ENCODE measurements around the gene DOP1A. TPM values are rescaled to one million over a fixed set of nuclear protein-coding genes. Genes with fewer than 3 reads are reported as not detected.

DOP1A gene
- total and polyA plus RNA-seq, 2 of the 13 experiments (the other 11 are each of a cell fraction or from before 2014, with no cell fraction given), result 5.2 to 16.7 TPM

DNA sequence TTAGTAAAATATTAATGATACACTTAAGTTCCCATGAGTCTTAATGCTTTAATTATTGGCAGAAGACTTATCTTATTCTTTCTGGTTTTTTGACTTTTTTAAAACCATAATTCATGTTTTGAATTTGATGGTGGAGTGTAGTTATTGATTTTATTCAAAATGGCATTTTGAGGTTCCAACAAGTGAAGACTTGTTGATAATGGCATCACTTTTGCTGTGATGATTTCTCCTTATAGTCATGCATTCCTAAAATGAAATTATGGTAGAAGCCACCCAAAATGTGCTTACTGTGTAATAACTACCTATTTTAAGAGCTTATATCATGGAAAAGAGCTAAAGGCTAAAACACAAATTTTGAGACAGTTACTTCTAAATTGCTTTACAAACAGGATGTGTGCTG, 2.2 kb downstream of the DOP1A start (continued):
- TF ChIP-seq, protein P1, sequence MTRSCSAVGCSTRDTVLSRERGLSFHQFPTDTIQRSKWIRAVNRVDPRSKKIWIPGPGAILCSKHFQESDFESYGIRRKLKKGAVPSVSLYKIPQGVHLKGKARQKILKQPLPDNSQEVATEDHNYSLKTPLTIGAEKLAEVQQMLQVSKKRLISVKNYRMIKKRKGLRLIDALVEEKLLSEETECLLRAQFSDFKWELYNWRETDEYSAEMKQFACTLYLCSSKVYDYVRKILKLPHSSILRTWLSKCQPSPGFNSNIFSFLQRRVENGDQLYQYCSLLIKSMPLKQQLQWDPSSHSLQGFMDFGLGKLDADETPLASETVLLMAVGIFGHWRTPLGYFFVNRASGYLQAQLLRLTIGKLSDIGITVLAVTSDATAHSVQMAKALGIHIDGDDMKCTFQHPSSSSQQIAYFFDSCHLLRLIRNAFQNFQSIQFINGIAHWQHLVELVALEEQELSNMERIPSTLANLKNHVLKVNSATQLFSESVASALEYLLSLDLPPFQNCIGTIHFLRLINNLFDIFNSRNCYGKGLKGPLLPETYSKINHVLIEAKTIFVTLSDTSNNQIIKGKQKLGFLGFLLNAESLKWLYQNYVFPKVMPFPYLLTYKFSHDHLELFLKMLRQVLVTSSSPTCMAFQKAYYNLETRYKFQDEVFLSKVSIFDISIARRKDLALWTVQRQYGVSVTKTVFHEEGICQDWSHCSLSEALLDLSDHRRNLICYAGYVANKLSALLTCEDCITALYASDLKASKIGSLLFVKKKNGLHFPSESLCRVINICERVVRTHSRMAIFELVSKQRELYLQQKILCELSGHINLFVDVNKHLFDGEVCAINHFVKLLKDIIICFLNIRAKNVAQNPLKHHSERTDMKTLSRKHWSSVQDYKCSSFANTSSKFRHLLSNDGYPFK (CRISPR knock-in tag; IDR thresholded peaks at IDR 0.05; ENCODE audit: borderline replicate concordance), result no peak

GRCh38 chr6:83071023-83071422, 3.6 kb downstream of the DOP1A start:
- in situ Hi-C loops (cut with HindIII; ENCODE audit: extremely low pct_ligation_motif_present, low pct_unique_long_range_greater_than_20kb) (loop anchor here (25.0 kb wide), 1 partner anchor 484 kb away; no protein-coding TSS in a partner anchor), intact Hi-C loops (cut with micrococcal nuclease; ENCODE audit: unreplicated experiment) (no loop called here)
- Histone ChIP-seq H4K20me1 (ENCODE audit: insufficient read depth, low read length) (no peaks in the 10 kb centered on the region), H2AFZ (ENCODE audit: low read length) (no peak overlapping the region), H3K36me3 (replicated peaks in 1 of 2; ENCODE audit: control insufficient read depth in 1 of 2, insufficient read depth in 2 of 2, low read length in 2 of 2) (no peaks in the 10 kb centered on the region), H3K27me3 (ENCODE audit: control insufficient read depth in 1 of 2, insufficient read depth in 2 of 2, low read length in 2 of 2) (no peaks in the 10 kb centered on the region; a peak in 1 of 5 replicates), H3K9ac (ENCODE audit: insufficient read depth, low read depth, low read length) (no peak overlapping the region), H3K9me3 (ENCODE audit: low read length) (no peaks in the 10 kb centered on the region), H3K4me1 (ENCODE audit: insufficient read depth, low read length) (peaks cover 14% of the 10 kb centered on the region), H3K79me2 (ENCODE audit: insufficient read depth, low read length) (peaks cover 18% of the 10 kb centered on the region), H3K4me2 (ENCODE audit: low read depth, low read length) (no peak overlapping the region), H3K4me3 (replicated peaks in 1 of 3; ENCODE audit: insufficient read depth in 1 of 3, low read depth in 2 of 3, low read length in 3 of 3) (no peak overlapping the region), H3K27ac (ENCODE audit: extremely low read length, insufficient read depth, low read length) (no peak overlapping the region)
- no peak for DNase-seq (ENCODE audit: low spot score)
- no peak for FAIRE-seq
- ATAC-seq, result no peak
- WGBS (ENCODE audit: low lambda C conversion rate), result 96% methylated on average over 4 of the region's 4 CpGs
- CTCF ChIA-PET (ENCODE audit: low intra/inter-chr PET ratio, low total read pairs), result no interaction called here
- POLR2A ChIA-PET, result no interaction called here
- BruUV-seq (replicated peaks), result no TSS peak
- TF ChIP-seq MEIS1 (CRISPR knock-in tag; IDR thresholded peaks at IDR 0.05; ENCODE audit: borderline replicate concordance) (no peak), SP4 (CRISPR knock-in tag; IDR thresholded peaks at IDR 0.05) (no peak)

DNA sequence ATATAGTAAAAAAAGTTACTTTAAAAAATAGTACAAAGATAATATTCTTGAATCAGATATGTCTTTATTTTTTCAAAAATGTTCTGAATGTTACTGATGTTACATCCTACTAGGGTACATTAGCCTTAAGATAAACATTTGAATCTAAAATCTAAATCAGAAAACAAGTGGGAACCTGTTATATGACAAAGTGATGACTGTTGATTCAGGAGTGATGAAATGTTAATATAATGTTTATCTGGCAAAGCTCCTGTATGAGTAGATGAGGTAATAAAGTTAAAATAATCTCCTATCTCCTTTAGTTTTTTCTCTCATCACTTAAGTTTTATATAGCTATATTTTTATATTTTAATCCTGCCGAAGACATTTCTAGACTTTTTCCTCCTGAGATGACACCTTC, 4.2 kb downstream of the DOP1A start:
- DNase-seq (ENCODE audit: low spot score) (no peak), FAIRE-seq (no peak), ATAC-seq (no peak)
- H3K79me2 ChIP-seq (ENCODE audit: insufficient read depth, low read length), result peaks cover 18% of the 10 kb centered on the region
- no peak overlapping the region for H2AFZ ChIP-seq (ENCODE audit: low read length)
- no peak overlapping the region for H3K27ac ChIP-seq (ENCODE audit: extremely low read length, insufficient read depth, low read length)
- ChIA-PET POLR2A (no interaction called here), CTCF (ENCODE audit: low intra/inter-chr PET ratio, low total read pairs) (no interaction called here)
- H3K4me2 ChIP-seq (ENCODE audit: low read depth, low read length), result no peak overlapping the region
- no peaks in the 10 kb centered on the region for H3K36me3 ChIP-seq (replicated peaks in 1 of 2; ENCODE audit: control insufficient read depth in 1 of 2, insufficient read depth in 2 of 2, low read length in 2 of 2)
- intact Hi-C loops (cut with micrococcal nuclease; ENCODE audit: unreplicated experiment) (no loop called here), in situ Hi-C loops (cut with HindIII; ENCODE audit: extremely low pct_ligation_motif_present, low pct_unique_long_range_greater_than_20kb) (loop anchor here (25.0 kb wide), 1 partner anchor 484 kb away; no protein-coding TSS in a partner anchor)
- WGBS (ENCODE audit: low lambda C conversion rate), result 95% methylated on average over 1 of the region's 1 CpG
- no peaks in the 10 kb centered on the region for H3K9me3 ChIP-seq (ENCODE audit: low read length)
- peaks cover 14% of the 10 kb centered on the region for H3K4me1 ChIP-seq (ENCODE audit: insufficient read depth, low read length)
- no peak overlapping the region for H3K4me3 ChIP-seq (replicated peaks in 1 of 3; ENCODE audit: insufficient read depth in 1 of 3, low read depth in 2 of 3, low read length in 3 of 3)
- H3K9ac ChIP-seq (ENCODE audit: insufficient read depth, low read depth, low read length), result no peak overlapping the region
- H4K20me1 ChIP-seq (ENCODE audit: insufficient read depth, low read length), result no peaks in the 10 kb centered on the region
- no TSS peak for BruUV-seq (replicated peaks)
- no peaks in the 10 kb centered on the region; a peak in 1 of 5 replicates for H3K27me3 ChIP-seq (ENCODE audit: control insufficient read depth in 1 of 2, insufficient read depth in 2 of 2, low read length in 2 of 2)
- TF ChIP-seq ZNF770 (CRISPR knock-in tag; IDR thresholded peaks at IDR 0.05), result no peak
- TF ChIP-seq SAP130 (CRISPR knock-in tag; IDR thresholded peaks at IDR 0.05; ENCODE audit: low read depth), result no peak
- TF ChIP-seq ZBTB26 (CRISPR knock-in tag; IDR thresholded peaks at IDR 0.05; ENCODE audit: borderline replicate concordance), result no peak
- TF ChIP-seq ZNF792 (CRISPR knock-in tag; IDR thresholded peaks at IDR 0.05), result no peak
- TF ChIP-seq ZNF883 (CRISPR knock-in tag; IDR thresholded peaks at IDR 0.05; ENCODE audit: not compliant biosample characterization), result no peak
